Fibroblast of the aortic adventitia (primary cell): ENCODE results near the gene ARVCF. TPM values are rescaled to one million over a fixed set of nuclear protein-coding genes. Genes with fewer than 3 reads are reported as not detected.

Experiments
- DNase-seq: peaks from one replicate; pipeline ENCODE4 v3.0.0-alpha.2; 2010; ENCODE audit warnings: low read depth
- H3K4me3 ChIP-seq: 2 replicates; pipeline ENCODE4 v1.5.1; 2011; ENCODE audit warnings: low read depth, mild to moderate bottlenecking, control low read depth, low read length, moderate library complexity
- CTCF ChIP-seq: IDR thresholded peaks from 2 replicates; pipeline ENCODE4 v1.5.1; 2011; ENCODE audit warnings: mild to moderate bottlenecking, low read length, control low read depth, inconsistent platforms; ENCODE audit not compliant: insufficient read depth
- total RNA-seq: library from RNA; depleted of rRNA; stranded (reverse); fragments of >200 nt; gene quantifications from 2 replicates; pipeline ENCODE4 v1.2.3, GENCODE V29; 2012; ENCODE audit warnings: low replicate concordance

ARVCF gene
- total RNA-seq, 1 donor = 12.9 TPM

- DNase-seq = no peak
- H3K4me3 ChIP-seq = no peak overlapping the region
- no peak for TF ChIP-seq CTCF
These were observed 18.9 kb upstream of the ARVCF start for GRCh38 chr22:20035375-20036083.

- TF ChIP-seq CTCF = no peak
- DNase-seq = no peak
- no peak overlapping the region for H3K4me3 ChIP-seq
These were observed 17.5 kb upstream of the ARVCF start for GRCh38 chr22:20034143-20034542.

- peak; percentile 15 for DNase-seq
- TF ChIP-seq CTCF = no peak
- H3K4me3 ChIP-seq = no peak overlapping the region
These were observed 16.6 kb upstream of the ARVCF start for GRCh38 chr22:20033045-20033706.

- H3K4me3 ChIP-seq = no peak overlapping the region
- no peak for TF ChIP-seq CTCF
- DNase-seq = no peak
These were observed 15.9 kb upstream of the ARVCF start for GRCh38 chr22:20032407-20032991.

GRCh38 chr22:20031732-20032406 is 15.2 kb upstream of the ARVCF start:
- H3K4me3 ChIP-seq = no peak overlapping the region
- no peak for DNase-seq
- no peak for TF ChIP-seq CTCF

- no peak overlapping the region for H3K4me3 ChIP-seq
- TF ChIP-seq CTCF = no peak
- DNase-seq = no peak
These were observed 13.1 kb upstream of the ARVCF start for GRCh38 chr22:20029550-20030225.
